Kidney tubule cell (primary cell): ENCODE data around the gene DNAJB6.

Source experiments
- DNase-seq: peaks from one replicate; pipeline ENCODE4 v3.0.0-alpha.2; 2018; ENCODE audit warnings: low spot score

DNAJB6 gene

DNA sequence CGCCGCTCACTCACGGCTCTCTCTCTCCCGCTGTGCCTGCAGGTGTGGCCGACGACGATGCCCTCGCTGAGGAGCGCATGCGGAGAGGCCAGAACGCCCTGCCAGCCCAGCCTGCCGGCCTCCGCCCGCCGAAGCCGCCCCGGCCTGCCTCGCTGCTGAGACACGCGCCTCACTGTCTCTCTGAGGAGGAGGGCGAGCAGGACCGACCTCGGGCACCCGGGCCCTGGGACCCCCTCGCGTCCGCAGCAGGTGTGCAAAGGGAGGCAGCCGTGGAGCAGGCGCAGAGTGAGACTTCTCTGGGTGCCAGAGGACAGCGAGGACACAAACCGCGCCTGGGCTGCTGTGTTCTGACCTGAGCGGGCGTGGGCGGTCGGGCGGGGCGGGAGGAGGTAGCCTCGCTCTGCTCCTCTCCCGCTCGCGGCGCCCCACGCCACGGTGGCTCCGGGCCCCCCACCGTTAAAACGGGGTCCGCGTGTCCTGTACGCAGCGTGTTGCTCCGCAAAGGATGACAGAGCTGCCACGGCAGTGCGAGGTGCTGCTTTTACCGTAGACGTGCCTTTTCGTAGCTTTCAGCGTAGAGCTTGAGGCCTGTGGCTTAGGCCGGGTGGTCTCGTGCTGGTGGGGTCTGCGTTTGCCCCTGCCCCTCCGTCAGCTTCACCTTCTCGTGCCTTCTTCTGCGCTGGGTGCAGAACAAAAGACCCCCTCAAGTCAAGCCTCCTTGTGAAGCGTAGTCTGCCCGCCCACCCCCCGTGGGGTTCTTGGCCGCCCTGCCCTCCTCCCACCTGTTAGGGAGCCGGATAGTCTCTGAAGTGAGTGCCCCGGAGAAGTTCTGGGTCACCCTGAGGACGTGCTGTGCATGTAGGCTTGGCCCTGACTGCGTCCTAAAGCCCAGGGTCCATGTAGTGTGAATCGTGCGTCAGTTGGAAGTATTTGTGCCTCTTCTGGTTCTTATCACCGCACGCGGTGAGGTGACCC is 73.2 kb downstream of the DNAJB6 start:
- no peak for DNase-seq

DNA sequence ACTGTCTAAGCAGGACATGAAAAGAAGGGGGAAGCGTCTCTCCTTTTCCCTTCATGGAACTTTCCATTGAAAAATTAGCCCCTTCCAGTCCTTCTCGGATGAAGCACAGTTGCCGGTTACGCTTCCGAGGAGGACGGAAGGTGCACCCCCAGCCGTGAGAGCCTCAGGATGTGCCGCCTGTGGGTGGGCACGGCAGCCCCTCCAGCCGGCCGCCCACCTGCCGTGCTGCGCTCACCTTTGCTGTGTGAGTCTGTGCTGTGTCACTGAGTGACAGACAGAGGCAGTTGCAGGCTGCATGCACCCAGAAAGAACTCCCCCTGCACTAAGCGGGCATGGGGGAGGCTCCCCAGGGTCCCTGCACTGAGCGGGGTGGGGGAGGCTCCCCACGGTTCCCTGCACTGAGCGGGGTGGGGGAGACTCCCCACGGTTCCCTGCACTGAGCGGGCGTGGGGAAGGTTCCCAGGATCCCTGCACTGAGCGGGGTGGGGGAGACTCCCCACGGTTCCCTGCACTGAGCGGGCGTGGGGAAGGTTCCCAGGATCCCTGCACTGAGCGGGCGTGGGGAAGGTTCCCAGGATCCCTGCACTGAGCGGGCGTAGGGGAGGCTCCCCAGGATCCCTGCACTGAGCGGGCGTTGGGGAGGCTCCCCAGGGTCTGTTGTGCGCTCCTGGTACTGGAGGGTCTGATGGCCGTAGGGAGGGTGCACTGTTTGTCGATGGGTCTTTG is 74.2 kb downstream of the DNAJB6 start:
- no peak for DNase-seq

DNA sequence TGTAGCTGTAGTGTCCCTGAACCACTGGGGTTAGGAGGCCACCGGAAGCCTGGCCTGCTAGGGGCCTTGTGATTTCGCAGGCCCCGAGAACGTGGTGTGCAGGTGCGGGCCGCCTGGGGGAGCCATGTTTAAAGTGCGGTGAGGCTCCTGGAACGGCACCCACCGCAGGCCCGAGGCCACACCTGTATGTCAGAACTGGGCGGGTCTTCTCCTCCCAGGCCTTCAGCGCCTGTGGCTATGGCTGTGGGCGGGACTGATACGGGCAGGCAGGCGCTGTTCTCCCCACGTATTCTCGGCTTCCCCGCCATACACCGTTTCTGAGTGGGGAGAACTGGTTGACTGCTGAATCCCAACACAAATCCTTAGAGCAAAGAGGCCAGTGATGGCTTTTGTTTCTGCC is 74.8 kb downstream of the DNAJB6 start:
- DNase-seq, result no peak

DNA sequence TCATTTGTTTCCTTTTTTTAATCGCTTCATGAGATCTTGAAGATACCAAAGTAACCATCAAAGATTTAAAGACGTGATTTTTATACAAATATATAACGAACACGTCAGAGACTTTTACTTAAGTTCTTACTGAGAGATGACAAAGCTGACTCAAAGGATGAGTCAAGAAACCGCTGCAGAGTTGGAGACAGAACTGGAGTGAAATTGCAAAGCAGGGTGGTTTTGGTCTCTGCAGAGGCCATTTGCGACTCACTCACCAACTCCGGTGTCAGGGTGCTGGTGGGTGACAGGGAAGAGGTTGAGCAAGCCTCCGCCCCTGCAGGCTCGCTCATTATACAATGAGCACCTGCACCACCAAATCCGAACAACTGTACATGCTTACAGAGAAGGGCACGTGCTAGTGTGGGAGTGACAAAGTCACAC is 75.2 kb downstream of the DNAJB6 start:
- peak; percentile 65 for DNase-seq

DNA sequence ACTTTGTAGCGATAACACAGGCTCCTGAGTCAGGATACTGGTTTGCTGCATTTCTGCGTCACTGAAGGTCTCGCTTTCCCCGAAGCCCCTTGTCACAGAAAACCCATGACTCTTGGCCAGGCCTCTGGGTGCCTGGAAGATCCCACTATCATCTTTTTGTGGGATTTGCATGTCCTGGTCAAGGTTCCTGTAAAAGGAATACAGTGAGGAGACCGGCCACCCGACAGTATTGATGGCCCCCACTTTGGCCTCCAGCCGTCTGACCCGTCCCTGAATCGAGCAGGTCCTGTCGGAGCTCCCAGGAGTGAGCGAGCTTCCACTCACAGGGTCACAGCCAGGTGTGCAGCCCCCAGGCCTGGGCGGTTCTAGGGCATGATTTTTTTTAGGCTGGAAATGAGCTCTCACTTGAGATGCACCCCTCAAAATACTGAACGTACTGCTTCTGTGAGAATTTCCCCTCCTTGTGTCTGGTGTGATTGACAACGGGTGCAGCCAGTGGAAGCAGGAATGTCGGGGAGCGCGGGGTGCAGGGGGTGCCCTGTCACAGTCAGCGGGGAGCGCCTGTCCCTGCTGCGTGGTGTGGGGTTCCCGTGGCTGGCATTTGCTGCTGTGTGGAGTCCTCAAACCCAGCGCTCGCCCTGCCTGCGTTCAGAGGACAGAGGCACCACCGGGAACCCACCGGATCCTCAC is 75.8 kb downstream of the DNAJB6 start:
- DNase-seq, result no peak

DNA sequence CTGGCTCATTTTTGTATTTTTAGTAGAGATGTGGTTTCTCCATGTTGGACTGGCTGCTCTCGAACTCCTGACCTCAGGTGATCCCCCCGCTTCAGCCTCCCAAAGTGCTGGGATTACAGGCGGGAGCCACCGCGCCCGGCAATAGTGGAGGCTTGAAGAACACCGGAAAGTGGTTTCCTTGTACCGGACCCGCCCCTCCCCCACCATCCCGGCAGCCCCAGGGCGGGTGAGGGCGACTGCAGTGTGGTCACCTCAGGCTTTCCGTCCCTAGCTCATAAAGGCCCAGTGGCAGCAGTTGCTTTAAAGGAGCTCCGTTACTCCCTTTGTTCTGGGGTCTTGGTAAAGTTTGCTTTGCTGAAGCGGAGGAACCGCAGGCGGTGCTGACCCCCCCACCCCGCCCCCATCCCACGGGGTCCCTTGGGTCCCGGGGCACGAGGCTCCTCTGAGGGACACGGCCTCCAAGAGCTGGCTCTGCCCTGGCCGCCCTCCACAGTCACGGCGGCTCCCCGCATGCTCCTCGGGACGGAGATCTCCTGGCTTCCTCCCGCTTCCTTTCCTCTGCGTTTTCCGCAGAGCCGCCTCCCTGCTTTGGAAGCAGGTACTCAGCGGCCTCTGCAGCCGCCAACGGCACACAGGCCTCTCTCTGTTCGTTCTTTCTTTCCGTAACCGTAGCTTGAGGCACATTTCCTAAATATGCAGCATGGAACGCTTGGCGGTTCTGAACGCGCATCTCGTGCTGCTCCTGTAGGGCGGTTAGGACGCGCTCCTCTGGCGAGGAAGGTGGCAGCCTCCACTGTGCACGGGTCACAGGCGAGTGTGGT is 77.3 kb downstream of the DNAJB6 start:
- DNase-seq, result no peak

DNA sequence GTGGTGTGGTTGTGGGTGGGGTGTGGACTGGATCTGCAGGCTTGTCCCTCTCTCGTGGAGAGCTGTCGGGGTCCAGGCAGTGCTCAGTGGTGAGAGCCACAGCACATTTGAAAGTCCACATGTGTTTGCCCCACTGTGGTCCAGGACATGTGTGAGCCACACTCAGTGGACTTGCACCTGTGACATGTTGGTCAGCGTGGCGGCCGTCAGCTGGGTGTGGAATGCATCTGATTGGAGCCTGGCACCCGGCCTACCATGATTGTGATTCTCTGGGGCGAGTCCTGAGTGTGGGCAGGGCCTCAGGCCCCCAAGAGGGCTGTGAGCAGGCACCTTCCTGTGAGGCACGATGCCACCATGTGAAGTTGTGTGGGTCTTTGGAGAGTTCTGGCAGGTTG is 77.9 kb downstream of the DNAJB6 start:
- no peak for DNase-seq

DNA sequence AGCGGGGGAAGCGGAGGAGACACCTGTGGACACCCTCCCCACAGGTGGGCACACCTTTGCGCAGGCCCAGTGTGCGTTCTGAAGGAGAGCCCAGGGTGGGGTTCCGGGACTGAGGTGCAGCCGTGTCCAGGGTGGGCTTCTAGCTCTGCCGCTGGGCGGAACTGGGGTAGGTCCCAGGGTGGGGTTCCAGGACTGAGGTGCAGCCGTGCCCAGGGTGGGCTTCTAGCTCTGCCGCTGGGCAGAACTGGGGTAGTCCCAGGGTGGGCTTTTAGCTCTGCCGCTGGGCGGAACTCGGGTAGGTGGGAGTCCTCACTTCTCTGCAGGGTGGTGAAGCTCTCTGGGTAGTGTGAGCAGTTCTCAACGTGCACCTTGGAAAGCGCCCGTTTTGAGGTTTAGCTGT is 78.7 kb downstream of the DNAJB6 start:
- DNase-seq, result no peak

DNA sequence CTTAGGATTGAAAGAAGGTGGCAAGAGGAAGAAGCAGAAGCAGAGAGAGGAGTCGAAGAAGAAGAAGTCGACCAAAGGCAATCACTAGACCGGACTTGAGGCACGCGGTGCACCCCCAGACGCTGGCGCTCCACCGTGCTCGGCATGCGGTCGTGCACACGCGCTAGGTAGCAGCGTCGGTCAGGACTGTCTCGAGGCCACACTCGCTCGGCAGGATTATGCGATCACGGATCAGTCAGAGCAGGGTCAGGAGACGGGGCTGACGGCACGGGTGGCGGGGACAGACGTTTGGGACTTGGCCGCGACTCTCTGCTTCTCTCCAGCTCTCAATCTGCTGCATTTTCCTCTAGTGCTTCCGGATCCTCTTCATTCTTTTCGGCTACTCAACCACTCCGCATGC is 79.2 kb downstream of the DNAJB6 start:
- DNase-seq, result no peak

DNA sequence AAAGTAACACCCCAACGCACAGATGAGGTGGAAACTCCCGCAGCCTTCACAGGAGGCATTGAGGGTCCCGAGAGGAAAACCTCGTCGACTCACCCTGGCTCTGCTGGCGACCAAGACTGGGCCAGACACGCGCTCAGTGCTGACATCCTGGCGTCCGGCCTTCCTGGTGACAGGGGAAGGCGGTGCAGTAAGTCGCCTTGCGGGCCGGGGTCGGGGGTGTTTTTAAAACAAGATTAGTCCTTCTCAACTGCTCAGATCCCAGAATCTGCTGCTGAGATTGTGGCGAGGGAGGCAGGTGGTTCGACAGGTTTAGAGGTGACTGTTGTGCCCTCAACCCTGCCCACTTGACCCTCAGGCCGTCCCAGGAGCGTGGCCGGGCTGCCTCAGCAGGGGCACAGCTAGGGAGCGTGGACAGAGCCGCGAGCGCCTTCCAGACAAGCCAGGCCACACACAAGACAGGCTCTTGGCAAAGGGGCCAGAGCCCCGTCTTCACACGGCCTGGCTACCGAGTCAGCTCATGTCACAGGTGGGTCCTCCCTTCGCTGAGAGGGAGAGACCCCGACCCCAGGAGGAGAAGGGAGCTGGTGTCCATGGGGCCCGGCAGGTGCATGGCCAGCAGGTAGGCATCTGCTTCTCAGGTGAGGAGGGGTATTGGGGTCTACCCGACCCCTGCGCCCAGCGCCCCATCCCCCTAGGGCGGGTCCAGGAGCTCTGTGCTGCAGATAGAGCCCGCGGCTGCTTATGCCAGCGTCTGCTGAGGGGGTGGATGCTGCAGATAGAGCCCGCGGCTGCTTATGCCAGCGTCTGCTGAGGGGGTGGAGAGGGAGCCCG is 81.6 kb downstream of the DNAJB6 start:
- DNase-seq, result no peak

DNA sequence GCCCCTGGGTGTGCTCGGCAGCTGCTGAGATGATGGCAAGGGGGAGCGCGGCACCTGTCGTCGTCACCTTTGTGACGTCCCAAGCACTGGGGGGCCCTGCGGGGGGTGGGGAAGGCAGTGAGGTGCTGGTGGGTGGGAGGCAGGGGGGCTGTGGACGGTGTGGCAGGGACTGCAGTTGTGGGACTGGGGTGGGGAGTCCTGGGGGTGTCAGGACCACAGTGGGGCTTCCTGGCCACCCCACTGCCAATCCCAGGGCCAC is 82.2 kb downstream of the DNAJB6 start:
- DNase-seq, result no peak

DNA sequence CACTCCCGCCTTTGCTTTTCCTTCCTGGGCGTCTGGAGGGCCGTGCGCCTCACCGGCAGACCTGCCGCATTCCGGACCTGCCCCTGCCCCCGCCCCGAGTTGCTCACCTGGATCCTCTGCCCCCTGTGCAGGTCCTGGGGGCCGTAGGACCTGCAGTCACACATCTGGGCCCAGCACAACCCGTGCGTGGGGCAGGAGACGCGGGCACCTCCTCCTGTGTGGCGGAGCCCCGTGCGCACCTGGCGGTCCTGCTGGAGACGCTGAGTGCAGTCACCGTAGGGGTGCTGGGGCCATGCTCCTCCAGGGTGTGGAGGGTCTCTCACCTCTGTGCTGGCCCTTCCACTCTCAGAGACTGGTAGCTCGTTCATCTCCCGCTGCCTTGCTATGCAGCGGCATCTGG is 85.5 kb downstream of the DNAJB6 start:
- no peak for DNase-seq

DNA sequence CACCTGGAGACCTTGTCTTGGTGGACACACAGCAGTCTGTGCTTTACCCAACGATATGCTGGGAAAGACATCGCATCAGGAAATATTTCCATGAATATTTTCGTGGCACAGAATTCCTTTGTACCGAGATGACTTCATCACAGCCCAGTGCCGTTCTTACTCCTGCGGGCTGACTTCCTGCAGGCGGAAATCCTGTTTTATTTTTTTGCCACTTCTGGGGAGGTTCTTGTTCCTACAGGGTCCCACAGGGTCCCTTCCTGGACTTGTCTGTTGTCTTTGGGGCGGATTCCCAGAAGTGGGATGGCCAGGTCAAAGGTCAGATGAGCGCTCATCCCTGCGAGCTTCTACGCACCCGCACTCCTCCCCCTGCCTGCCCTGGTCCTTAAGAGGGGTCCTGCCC is 86.5 kb downstream of the DNAJB6 start:
- DNase-seq, result no peak

DNA sequence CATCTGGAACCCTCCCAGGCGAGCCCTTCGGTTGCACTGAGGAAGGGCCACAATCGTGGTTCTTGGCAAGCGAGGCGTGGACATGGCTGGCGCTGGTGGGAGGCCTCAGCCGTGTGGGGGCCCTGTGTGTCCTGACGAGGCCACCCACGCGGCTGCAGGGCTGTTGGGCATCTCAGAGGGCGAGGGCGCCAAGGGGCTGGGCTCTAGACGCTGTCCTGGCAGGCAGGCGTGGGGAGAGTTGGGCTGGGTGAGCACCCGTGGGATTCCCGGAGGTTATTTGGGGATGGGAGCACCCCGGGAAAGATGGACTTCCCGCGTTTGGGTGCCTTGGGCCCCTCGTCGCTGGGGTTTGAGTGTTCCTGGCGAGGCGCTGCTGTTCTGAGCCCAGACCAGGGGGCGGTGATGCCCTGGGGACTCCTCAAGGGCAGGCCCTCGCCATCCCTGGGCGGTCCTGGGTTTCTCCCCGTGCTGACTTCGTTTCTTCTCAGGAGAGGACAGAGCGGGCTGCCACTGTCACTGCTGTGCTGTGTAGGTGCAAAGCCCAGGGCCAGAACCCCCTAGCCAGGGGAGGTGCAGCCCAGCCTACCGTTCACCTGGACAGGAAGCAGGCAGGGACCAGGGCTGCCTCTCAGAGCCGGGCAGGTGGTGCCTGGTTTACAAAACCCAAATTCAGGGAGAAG is 87.2 kb downstream of the DNAJB6 start:
- DNase-seq, result no peak

DNA sequence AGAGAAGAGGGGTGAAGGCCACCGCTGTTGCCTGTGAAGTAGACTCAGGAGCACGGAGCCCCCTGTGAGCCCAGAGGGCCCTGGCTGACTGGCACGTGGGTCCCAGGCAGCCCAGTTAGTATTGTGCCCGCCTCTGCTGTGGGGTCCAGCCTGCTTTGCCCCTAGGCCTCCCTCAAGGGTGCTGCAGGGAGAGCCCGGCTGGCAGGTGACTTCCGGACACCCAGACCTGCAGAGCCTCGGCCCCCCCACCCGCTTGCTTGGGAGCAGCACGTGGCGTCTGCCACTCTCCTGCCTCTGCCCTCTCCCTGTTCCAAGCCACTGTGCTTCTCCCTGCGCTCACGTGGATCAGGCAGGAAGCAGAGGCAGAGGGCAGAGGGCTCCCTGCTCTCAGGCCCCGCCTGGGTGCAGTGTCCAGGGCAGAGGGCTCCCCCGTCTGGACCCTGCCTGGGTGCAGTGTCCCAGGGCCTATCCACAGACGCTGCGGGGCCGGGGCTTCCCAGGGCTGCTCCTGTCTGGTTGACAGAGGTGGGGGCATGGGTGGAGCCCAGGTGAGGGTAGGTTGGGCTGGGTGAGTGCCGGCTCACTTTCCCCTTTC is 88.4 kb downstream of the DNAJB6 start:
- DNase-seq, result no peak

DNA sequence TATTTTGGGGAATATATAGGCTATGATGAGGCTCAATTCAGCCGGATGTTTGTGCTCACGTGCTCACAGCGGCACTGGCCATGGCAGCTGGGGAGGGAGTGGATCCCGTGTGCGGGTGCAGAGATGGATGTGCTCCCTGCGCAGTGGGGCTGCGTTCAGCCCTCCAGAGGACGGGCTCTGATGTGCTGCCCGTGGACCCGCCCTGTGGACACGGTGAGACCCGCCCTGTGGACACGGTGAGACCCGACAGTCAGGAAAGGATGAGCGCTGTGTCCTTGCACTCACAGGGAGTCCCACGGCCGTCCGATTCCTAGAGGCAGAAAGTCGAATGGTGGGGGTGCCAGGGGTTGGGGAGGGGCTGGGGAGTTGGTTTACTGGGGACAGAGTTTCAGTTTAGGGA is 89.0 kb downstream of the DNAJB6 start:
- DNase-seq, result no peak

DNA sequence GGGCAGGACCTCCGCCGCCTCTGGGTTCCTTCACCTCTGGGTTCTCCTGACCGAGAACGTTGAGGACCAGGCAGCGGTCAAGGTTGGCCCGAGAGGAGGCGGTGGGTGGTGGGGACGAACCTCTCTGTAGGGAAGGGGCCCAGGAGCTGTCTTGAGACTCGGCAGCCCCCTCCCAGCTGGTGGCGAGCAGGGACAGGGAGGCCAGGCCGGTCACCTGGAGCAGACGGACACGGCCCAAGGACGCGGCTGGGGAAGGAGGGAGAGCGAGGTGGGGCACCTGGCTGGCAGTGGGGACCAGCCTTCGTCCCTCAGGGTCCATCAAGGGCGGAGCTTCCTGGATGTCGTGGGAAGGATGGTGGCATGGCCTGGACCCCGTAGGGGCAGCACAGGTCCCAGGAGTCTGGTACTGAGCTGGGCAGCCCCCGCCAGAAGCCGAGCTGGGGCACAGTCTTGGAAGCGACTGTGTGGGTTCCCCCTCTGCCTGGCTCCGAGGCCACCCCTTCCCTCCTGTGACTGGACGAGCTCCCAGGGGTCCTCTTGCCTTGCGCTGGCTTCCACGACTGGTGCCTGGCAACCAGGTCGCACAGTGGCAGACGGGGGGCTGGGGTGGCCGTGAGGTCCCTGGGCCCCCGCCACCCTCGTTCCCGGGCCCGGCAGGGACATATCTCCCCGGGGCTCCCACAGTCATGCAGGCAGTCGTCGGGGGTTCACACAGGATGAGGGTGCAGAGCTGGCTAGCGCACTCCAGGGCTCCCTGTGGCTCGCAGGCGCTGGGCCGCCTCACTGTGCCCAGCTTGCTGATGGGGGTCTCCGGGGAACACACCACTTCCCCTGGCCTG is 89.9 kb downstream of the DNAJB6 start:
- DNase-seq, result no peak

DNA sequence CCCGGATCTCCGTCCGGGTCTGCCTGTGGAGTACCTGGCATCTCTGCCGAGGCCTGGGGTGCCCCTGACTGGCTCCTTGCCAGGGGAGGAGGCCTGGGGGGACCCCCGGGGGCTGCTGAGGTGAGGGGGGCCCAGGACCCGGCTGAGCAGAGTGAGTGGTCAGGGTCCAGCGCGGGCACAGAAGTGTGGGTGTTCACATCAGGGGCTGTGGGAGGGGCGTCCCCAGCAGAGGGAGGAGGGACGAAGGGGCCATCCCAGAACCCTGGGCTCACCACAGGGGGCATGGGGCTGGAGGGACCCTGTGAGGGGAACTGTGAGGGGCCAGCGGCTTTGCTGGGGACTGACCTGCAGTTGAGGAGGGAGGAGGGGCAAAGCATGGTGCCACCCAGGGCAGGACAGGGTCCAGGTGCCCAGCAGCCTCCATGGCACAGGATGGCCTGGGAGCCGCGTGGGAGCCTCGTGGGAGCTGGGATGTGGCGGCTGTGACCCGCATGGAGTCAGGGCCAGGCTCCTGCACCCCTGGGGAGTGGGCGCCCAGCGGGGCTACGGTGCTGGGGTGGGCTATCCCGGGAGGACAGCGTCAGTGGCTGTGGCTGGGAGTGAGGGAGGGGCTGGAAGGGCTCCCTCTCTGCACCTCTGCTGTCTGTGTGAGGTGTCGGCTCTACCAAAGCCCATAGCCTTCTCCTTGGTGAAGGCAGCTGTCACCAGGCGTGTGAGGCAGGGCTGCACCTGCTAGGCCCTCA is 91.2 kb downstream of the DNAJB6 start:
- no peak for DNase-seq

DNA sequence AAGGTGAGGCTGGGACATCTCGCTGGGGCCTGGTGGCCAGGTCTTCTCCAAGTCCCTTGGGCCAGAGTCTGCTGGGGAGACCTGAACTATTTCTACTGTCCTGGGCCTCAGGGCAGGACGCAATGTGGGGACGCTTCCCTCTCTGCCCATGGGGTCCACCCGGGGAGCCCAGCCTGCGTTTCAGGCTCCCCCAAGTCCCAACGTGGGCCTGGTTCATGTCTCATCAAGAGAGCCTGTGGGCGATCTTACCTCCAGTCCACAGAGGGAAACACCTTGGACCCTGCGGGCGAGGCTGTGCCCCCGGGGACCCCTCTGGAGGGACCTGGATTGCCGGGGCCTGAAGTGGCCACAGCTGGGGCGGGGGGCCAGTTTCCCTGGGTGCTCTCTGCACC is 91.7 kb downstream of the DNAJB6 start:
- no peak for DNase-seq
